ENCODE results near the gene MBOAT2.

The MBOAT2 gene

GRCh38 chr2:8850845-8851487 lies 152.5 kb downstream of the MBOAT2 start:
- DNase-seq: no peak

GRCh38 chr2:8849327-8849726 lies 154.2 kb downstream of the MBOAT2 start:
- no peak for DNase-seq

DNA sequence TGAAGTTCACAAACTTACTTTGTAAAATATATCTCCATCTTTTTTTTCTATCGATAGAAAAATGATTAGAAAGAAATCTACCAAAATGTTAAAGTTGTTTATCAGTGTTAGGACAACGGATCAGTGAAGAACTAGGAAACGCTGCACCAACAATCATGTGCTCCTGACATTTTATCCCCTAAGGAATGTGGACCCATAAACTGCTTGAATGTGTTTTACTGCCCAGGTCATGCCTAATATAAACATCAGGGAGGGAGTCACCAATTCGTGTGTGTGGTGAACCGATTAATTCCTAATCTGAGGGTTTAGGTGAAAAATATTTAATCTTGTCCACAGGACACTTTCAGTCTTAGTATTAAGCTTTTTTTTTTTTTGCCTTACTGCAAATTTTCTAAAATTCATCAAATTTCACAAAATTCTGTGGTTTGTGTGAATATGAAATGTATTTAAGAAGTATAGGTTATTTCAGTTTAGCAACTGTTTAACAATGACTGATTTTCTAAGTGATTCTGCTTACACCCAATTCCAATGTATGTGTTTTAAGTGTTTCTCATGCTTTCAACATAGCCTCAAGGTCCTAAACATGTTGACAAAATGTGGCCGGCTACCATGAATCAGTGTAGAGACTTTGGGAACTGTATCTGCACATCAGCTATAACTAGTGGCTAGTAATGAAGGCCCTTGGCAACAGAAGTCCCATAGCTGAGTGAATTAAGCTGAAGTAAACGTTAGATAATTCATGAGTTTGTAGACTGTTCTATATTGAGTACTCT lies 155.0 kb downstream of the MBOAT2 start:
- no peak for DNase-seq

- DNase-seq: no peak
Measured at GRCh38 chr2:8847400-8847799, 156.1 kb downstream of the MBOAT2 start.

- DNase-seq: no peak
Measured at GRCh38 chr2:8841932-8842331, 161.6 kb downstream of the MBOAT2 start.

- no peak for DNase-seq
Measured at GRCh38 chr2:8840475-8841091, 162.9 kb downstream of the MBOAT2 start.

GRCh38 chr2:8839189-8839965 lies 164.1 kb downstream of the MBOAT2 start:
- no peak for DNase-seq

GRCh38 chr2:8837795-8838140 lies 165.7 kb downstream of the MBOAT2 start:
- DNase-seq: no peak

DNA sequence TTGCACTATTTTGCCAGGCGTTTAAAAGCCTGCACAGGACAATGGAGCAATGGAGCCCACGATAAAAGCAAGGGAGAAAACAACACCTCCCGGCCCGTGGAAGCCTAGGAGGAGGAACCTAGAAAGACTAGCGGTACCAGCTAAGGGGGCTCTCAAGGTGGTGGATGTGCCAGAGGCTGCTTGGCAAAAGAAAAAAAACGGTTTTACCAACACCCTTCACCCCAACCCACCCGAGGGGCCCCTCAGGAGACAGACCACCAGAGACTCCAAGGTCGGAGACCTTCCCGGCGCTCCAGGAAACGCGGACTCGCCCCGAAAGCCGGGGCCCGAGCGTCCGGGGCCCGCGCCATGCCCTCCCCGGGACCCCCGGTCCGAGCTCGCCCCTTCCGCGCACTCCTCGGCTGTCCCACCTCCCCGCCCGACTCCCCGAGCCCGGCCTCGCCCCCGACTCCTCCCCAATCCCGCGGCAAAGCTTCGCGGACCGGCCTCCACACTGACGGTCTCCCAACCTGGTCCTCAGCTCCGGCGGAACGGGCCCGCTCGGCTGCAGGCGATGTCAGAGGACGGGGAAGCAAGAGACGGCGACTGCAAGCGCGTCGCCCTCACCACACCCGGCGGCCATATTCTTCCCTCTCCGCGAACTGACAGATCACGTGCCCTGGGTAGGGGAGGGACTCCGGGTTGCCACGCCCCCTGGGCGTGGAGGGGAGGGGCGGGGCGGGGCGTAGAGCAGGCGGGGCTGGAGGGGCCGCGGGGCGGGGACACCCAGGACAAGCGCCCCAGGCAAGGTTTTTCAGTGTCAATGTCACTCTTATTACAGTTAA lies 166.3 kb downstream of the MBOAT2 start, which contains the start of gene KIDINS220:
KIDINS220 (minus strand) TSS at position 643 of the 824 bp plus-strand sequence. CDS start 10,520 bp downstream, outside the sequence.
- peak; percentile 72 for DNase-seq

GRCh38 chr2:8835279-8835678 lies 168.2 kb downstream of the MBOAT2 start:
- DNase-seq: no peak

DNA sequence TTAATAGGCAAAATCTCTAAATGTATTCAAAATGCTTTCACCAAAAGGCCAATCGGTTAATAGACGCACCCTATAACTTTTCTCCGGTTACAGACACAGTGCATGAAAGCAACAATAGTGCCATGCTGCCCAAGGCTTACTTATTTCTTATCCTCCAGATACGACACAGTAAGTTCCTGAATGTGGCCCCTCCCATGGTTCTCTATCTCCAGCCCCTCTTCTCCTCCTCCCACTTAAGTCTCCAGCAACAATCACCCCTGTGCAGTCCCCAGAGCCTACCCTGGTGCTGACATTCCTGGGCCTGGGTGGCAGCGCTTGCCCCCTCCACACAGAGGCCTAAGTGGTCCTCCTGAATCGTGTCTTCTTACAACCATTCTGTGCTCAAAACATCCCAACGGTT lies 169.6 kb downstream of the MBOAT2 start:
- DNase-seq: no peak

GRCh38 chr2:8831516-8831915 lies 172.0 kb downstream of the MBOAT2 start:
- no peak for DNase-seq

- no peak for DNase-seq
Measured at GRCh38 chr2:8827729-8828128, 175.8 kb downstream of the MBOAT2 start.

DNA sequence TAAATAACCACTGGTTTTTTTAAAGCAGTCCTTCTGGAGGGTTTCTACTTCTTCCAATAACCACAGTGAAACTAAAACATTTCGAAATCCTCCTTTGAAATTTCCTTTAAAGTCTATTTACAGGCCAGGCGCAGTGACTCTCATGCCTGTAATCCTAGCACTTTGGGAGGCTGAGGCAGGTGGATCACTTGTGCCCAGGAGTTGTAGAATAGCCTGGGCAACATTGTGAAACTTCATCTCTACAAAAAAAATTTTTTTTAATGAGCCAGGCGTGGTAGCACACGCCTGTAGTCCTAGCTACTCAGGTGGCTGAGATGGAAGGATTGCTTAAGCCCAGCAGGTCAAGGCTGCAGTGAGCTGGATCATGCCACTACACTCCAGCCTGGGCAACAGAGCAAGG lies 181.3 kb downstream of the MBOAT2 start:
- no peak for DNase-seq

DNA sequence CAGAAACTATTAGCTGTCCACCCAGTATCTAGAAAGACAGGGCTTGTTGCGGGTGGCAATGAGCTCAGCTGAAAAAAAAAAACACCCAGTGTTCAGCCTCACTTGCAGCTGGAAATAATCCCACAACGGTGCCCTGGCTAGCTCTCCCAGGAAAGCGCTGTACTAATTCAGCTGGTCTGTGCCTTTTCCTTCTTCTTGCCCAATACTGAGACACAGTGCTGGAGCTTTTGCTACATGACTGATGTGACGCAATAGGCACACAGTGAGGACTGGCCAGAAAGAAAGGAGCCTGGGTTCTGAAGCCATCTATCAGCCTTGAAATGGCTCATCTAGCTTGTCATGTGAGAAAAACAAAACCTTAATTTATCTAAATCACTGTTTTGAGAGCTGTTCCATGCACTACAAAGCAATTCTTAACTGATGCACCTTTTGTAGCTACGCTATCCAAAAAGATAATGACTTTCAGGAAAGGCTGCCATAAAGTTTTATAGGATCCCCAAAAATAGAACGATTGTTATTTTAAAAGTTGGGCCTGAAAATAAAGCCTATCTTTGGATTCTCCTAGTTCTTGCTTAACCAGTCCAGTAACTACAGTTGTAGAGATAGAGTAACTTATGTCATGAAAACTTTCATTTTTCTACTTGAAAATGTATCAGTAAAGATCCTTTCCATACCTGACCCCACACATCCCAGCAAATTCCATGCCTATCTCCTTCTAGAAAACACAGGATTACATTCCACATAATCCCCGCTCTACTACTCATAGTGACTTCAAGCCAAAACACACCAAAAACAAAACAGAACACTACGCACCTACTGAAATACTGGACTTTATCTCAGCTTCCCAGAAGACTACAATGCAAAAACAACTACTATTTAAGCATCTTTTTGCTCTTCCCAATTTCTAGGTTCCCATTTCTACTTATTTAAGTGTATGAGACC lies 181.9 kb downstream of the MBOAT2 start:
- no peak for DNase-seq

GRCh38 chr2:8819948-8820347 lies 183.5 kb downstream of the MBOAT2 start:
- no peak for DNase-seq

DNA sequence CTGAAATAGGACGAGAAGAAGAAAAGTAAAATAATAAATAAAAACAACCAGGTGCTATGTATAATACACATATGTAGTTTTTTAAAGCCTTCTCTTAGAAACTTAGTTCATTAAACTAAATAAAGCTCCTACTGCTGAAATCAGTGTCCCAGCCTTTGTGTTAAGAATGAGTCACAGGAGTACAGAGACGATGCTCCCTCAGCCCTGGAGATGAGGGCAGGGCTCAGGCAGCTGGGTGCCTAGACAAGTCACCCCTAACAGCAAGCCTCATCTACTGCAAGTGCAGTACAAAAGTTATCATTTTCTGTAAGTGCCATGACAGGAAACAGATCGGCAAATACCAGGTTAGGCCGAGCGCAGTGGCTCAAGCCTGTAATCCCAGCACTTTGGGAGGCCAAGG lies 184.3 kb downstream of the MBOAT2 start:
- DNase-seq: no peak

DNA sequence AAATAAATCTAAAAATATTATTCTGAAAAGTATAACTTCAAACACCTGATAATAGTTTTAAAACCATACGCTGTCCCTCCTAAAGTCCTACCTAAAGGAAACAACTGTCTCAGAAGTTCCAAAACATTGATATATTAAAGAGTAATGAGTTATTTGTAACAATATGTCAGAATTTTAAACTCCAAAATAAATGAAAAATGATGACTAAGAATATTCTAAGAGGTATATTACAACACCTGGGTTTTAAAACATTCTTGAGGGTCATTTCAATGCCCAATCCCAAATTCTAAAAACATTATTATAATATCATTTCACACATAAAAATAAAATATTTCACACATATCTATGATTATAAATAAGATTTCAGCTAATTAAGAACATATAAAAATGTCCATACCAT lies 186.3 kb downstream of the MBOAT2 start:
- DNase-seq: no peak

GRCh38 chr2:8806885-8807704 lies 196.4 kb downstream of the MBOAT2 start:
- no peak for DNase-seq
